Keratinocyte (primary cell): ENCODE measurements around the gene LAP3. TPM values are rescaled to one million over a fixed set of nuclear protein-coding genes. Genes with fewer than 3 reads are reported as not detected.
"Not testable (repeated sequence)": the region's sequence is repeated elsewhere in the genome, so short reads cannot be mapped to it uniquely, and the experiment has no call there.

Experiments used
- DNase-seq: peaks from one replicate; pipeline ENCODE4 v3.0.0-alpha.2; 2011; ENCODE audit warnings: low read depth, missing footprints, low spot score
- FAIRE-seq: peaks from 2 replicates; lab custom pipeline; 2011; peaks lifted over from hg19 to GRCh38; lab: Jason Lieb, UNC
- H2AFZ ChIP-seq: 2 replicates; pipeline ENCODE4 v1.6.0; 2012; ENCODE audit warnings: low read length, control low read depth, inconsistent platforms; ENCODE audit not compliant: control insufficient read depth
- H3K27ac ChIP-seq: 2 replicates; pipeline ENCODE4 v1.5.1; 2011; ENCODE audit warnings: low read length; ENCODE audit not compliant: control insufficient read depth, insufficient read depth
- H3K27me3 ChIP-seq: 3 replicates; pipeline ENCODE4 v1.6.0; 2011; ENCODE audit warnings: low read length; ENCODE audit not compliant: control insufficient read depth, insufficient read depth; ENCODE audit errors: extremely low read depth
- H3K36me3 ChIP-seq, 2 experiments: 2 replicates in 1 of 2; 3 replicates in 1 of 2; pipeline ENCODE4 v1.5.1; 2011; ENCODE audit warnings: low read length in 2 of 2, mild to moderate bottlenecking in 1 of 2; ENCODE audit not compliant: control insufficient read depth in 2 of 2, insufficient read depth in 2 of 2; ENCODE audit errors: extremely low read depth in 1 of 2
- H3K4me1 ChIP-seq: 3 replicates; pipeline ENCODE4 v1.5.1; 2011; ENCODE audit warnings: low read length; ENCODE audit not compliant: control insufficient read depth, insufficient read depth; ENCODE audit errors: extremely low read depth
- H3K4me2 ChIP-seq: 3 replicates; pipeline ENCODE4 v1.6.0; 2011; ENCODE audit warnings: low read depth, low read length; ENCODE audit not compliant: control insufficient read depth, insufficient read depth; ENCODE audit errors: extremely low read depth
- H3K4me3 ChIP-seq, 3 experiments: fragments of 200-600 bp in 1 of 3; sonication (generic) in 1 of 3; 2 replicates in 2 of 3; 3 replicates in 1 of 3; pipeline ENCODE4 v1.5.1; 2011 to 2016; ENCODE audit warnings: low read length in 3 of 3, mild to moderate bottlenecking in 3 of 3, control low read depth in 2 of 3, inconsistent platforms in 1 of 3, low read depth in 1 of 3, mixed read lengths in 1 of 3, mixed run types in 1 of 3, moderate library complexity in 1 of 3; ENCODE audit not compliant: control insufficient read depth in 2 of 3, insufficient read depth in 2 of 3; ENCODE audit errors: extremely low read depth in 1 of 3
- H3K79me2 ChIP-seq: 2 replicates; pipeline ENCODE4 v1.6.0; 2012; ENCODE audit warnings: low read length; ENCODE audit not compliant: control insufficient read depth, insufficient read depth
- H3K9ac ChIP-seq: 3 replicates; pipeline ENCODE4 v1.6.0; 2011; ENCODE audit warnings: low read length; ENCODE audit not compliant: control insufficient read depth, insufficient read depth; ENCODE audit errors: extremely low read depth
- H3K9me1 ChIP-seq: 3 replicates; pipeline ENCODE4 v1.6.0; 2011; ENCODE audit warnings: low read length; ENCODE audit not compliant: control insufficient read depth, insufficient read depth; ENCODE audit errors: extremely low read depth
- H3K9me3 ChIP-seq: 2 replicates; pipeline ENCODE4 v1.5.1; 2012; ENCODE audit warnings: low read depth, low read length; ENCODE audit not compliant: control insufficient read depth
- H4K20me1 ChIP-seq: 3 replicates; pipeline ENCODE4 v1.6.0; 2011; ENCODE audit warnings: low read length; ENCODE audit not compliant: control insufficient read depth, insufficient read depth; ENCODE audit errors: extremely low read depth
- EZH2 ChIP-seq: IDR thresholded peaks from one replicate; pipeline ENCODE4 v1.6.1; 2012; ENCODE audit warnings: inconsistent platforms, mild to moderate bottlenecking, low read length, moderate library complexity
- dilution Hi-C: fragments of 300-500 bp; cut with MboI; formaldehyde crosslinking; loops from one replicate; pipeline ENCODE4 v1.7.0; 2020; ENCODE audit warnings: low sequenced_read_pairs; ENCODE audit not compliant: extremely low pct_ligation_motif_present
- polyA plus RNA-seq, 5 experiments: library from polyadenylated mRNA; depleted of rRNA in 3 of 5; stranded (reverse) in 3 of 5; stranded (forward) in 1 of 5; unstranded in 1 of 5; fragments of >200 nt; gene quantifications; 1 replicate in 1 of 5; 2 replicates in 3 of 5; 3 replicates in 1 of 5; pipeline versions ENCODE4 v1.2.1 to v1.2.3, GENCODE V29; 2011 to 2012; ENCODE audit warnings: missing spikeins in 2 of 5, low read depth in 1 of 5, low replicate concordance in 1 of 5
- TF ChIP-seq, protein P1 (sequence below), 3 experiments: IDR thresholded peaks in 1 of 3; conservative IDR thresholded peaks in 1 of 3; optimal IDR thresholded peaks in 1 of 3; 2 replicates in 2 of 3; 3 replicates in 1 of 3; pipeline versions ENCODE3 to v1.5.1; 2011; ENCODE audit warnings: low read length in 3 of 3, mild to moderate bottlenecking in 3 of 3, moderate library complexity in 2 of 3, control low read depth in 1 of 3, inconsistent platforms in 1 of 3; ENCODE audit not compliant: insufficient read depth in 2 of 3; ENCODE audit errors: extremely low read depth in 1 of 3

The LAP3 gene
- polyA plus RNA-seq, 1 donor (not counting 4 experiments of a cell fraction or from before 2014, with no cell fraction given) = 84.8 TPM

DNA sequence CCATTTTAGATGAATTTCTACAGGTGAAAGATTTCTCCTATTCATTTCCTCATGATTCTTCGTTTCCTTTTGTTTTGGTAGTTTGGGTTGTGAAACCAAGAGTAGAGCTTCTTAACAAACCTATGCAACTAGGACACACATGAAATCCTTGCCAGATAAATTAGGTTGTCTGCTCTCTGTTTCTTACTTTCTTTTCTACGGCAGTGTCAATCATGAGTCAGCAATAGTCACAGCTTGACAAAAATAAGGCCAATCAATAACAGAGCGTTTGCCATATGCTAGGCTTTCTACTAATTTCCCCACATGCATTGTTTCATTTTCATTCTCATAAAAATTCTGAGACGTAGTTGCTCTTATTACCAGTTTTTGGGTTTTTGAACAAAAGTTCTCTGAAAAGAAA lies 41.8 kb upstream of the LAP3 start:
- Histone ChIP-seq H3K4me1 (no peaks in the 10 kb centered on the region), H3K9me1 (no peaks in the 10 kb centered on the region), H3K9me3 (no peaks in the 10 kb centered on the region), H3K27ac (no peak overlapping the region), H3K36me3 (no peaks in the 10 kb centered on the region), H3K4me3 (no peak overlapping the region), H4K20me1 (no peaks in the 10 kb centered on the region), H3K79me2 (no peaks in the 10 kb centered on the region), H3K9ac (no peak overlapping the region), H2AFZ (no peak overlapping the region), H3K4me2 (no peak overlapping the region), H3K27me3 (peaks cover 3% of the 10 kb centered on the region)
- dilution Hi-C loops = no loop called here
- TF ChIP-seq EZH2 = no peak
- TF ChIP-seq, protein P1, sequence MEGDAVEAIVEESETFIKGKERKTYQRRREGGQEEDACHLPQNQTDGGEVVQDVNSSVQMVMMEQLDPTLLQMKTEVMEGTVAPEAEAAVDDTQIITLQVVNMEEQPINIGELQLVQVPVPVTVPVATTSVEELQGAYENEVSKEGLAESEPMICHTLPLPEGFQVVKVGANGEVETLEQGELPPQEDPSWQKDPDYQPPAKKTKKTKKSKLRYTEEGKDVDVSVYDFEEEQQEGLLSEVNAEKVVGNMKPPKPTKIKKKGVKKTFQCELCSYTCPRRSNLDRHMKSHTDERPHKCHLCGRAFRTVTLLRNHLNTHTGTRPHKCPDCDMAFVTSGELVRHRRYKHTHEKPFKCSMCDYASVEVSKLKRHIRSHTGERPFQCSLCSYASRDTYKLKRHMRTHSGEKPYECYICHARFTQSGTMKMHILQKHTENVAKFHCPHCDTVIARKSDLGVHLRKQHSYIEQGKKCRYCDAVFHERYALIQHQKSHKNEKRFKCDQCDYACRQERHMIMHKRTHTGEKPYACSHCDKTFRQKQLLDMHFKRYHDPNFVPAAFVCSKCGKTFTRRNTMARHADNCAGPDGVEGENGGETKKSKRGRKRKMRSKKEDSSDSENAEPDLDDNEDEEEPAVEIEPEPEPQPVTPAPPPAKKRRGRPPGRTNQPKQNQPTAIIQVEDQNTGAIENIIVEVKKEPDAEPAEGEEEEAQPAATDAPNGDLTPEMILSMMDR (optimal IDR thresholded peaks at IDR 0.05 in 1 of 3, IDR thresholded peaks at IDR 0.05 in 1 of 3, conservative IDR thresholded peaks at IDR 0.05 in 1 of 3; ENCODE audit: extremely low read depth in 1 of 3, insufficient read depth in 2 of 3, low read length in 3 of 3) = no peak
- FAIRE-seq = no peak
- no peak for DNase-seq

DNA sequence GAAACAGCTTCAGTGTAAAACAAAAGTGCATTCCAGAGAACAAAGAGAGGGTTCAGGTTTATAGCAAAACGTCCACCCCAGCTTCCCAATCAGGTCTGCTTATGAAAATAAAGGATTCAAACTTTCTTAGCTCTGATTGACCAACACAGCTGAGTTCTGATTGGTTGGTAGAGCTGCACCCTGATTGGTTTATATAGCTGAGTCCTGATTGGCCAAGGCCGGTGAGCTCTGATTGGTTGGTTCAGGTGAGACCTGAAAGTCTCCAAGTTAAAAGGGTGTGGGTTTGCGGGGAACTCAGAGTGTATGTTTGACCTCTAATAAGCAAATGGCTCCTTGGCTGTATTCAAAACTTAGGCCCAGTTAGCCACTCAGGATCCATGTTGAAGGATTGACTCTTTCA lies 41.1 kb upstream of the LAP3 start:
- Histone ChIP-seq H3K9ac (no peak overlapping the region), H3K4me2 (no peak overlapping the region), H3K4me3 (no peak overlapping the region), H3K9me1 (no peaks in the 10 kb centered on the region), H3K4me1 (no peaks in the 10 kb centered on the region), H3K79me2 (no peaks in the 10 kb centered on the region), H3K27me3 (peaks cover 3% of the 10 kb centered on the region), H4K20me1 (no peaks in the 10 kb centered on the region), H2AFZ (no peak overlapping the region), H3K9me3 (no peaks in the 10 kb centered on the region), H3K36me3 (no peaks in the 10 kb centered on the region), H3K27ac (no peak overlapping the region)
- DNase-seq (no peak), FAIRE-seq (no peak)
- dilution Hi-C loops = no loop called here
- no peak for TF ChIP-seq EZH2
- TF ChIP-seq, protein P1 (optimal IDR thresholded peaks at IDR 0.05 in 1 of 3, IDR thresholded peaks at IDR 0.05 in 1 of 3, conservative IDR thresholded peaks at IDR 0.05 in 1 of 3; ENCODE audit: extremely low read depth in 1 of 3, insufficient read depth in 2 of 3, low read length in 3 of 3) = no peak

DNA sequence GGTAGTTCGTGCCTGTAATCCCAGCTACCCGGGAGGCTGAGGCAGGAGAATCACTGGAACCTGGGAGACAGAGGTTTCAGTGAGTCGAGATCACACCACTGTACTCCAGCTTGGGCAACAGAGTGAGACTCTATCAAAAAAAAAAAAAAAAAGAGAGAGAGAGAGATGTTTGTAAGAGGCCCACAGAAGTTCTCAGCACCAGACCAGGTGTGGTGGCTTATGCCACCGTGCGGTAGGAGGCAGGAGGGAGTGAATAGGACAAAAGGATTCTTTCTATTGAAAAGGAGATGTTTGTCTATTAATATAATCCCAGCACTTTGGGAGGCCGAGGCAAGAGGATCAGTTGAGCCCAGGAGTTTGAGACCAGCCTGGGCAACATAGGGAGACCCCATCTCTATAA lies 39.9 kb upstream of the LAP3 start:
- DNase-seq, FAIRE-seq, dilution Hi-C loops, H2AFZ ChIP-seq, H3K4me2 ChIP-seq, H3K27ac ChIP-seq, H4K20me1 ChIP-seq, H3K27me3 ChIP-seq, H3K9ac ChIP-seq, H3K9me1 ChIP-seq, H3K36me3 ChIP-seq, H3K9me3 ChIP-seq, H3K79me2 ChIP-seq, H3K4me1 ChIP-seq, H3K4me3 ChIP-seq: not testable (repeated sequence)
